Caco-2 (cell line): Measurements from ENCODE around the gene TNP2. TPM values are rescaled to one million over a fixed set of nuclear protein-coding genes. Genes with fewer than 3 reads are reported as not detected.

Source experiments
- BruUV-seq: library from RNA; stranded (reverse); fragments of 400-500 nt; replicated peaks from 2 replicates; lab custom pipeline; 2021; lab: Mats Ljungman, UMichigan
- CTCF ChIA-PET: fragments of 300-600 bp; sonication (Branson Sonifier 250); formaldehyde crosslinking; loops from one replicate; lab custom pipeline; 2022; ENCODE audit warnings: antibody characterized with exemption; lab: Charles Lee
- POLR2A ChIA-PET: fragments of 300-600 bp; sonication (Branson Sonifier 250); formaldehyde crosslinking; loops from one replicate; lab custom pipeline; 2022; ENCODE audit warnings: antibody characterized with exemption; lab: Charles Lee
- DNase-seq, 2 experiments: peaks; one replicate each; pipeline versions ENCODE4 v3.0.0 to v3.0.0-alpha.2; 2020 to 2022
- H3K27me3 ChIP-seq: replicated peaks from 2 replicates; pipeline ENCODE4 v1.6.0; 2011; ENCODE audit warnings: low read length; ENCODE audit not compliant: control insufficient read depth, insufficient read depth
- H3K36me3 ChIP-seq: 2 replicates; pipeline ENCODE4 v1.5.1; 2011; ENCODE audit warnings: low read length; ENCODE audit not compliant: control insufficient read depth, insufficient read depth
- H3K4me1 ChIP-seq: fragments of 250-450 bp; sonication (Bioruptor Pico); 2 replicates; pipeline ENCODE4 v1.5.1; 2020; ENCODE audit warnings: mild to moderate bottlenecking
- H3K4me3 ChIP-seq: 2 replicates; pipeline ENCODE4 v1.5.1; 2011; ENCODE audit warnings: low read depth, mild to moderate bottlenecking, control low read depth, low read length
- H3K9me3 ChIP-seq: fragments of 250-450 bp; sonication (Bioruptor Pico); 2 replicates; pipeline ENCODE4 v1.5.1; 2020; ENCODE audit warnings: mild to moderate bottlenecking, moderate library complexity
- H3K27ac Mint-ChIP-seq: one replicate; pipeline ENCODE4 v1.8.0; 2022; ENCODE audit warnings: mixed read lengths; ENCODE audit not compliant: unreplicated experiment
- H3K27me3 Mint-ChIP-seq: one replicate; pipeline ENCODE4 v1.8.0; 2022; ENCODE audit warnings: mixed read lengths; ENCODE audit not compliant: insufficient read depth, unreplicated experiment
- H3K36me3 Mint-ChIP-seq: one replicate; pipeline ENCODE4 v1.8.0; 2022; ENCODE audit warnings: mild to moderate bottlenecking, mixed read lengths; ENCODE audit not compliant: insufficient read depth, unreplicated experiment
- H3K4me1 Mint-ChIP-seq: one replicate; pipeline ENCODE4 v1.8.0; 2022; ENCODE audit warnings: low read depth, mixed read lengths; ENCODE audit not compliant: unreplicated experiment
- H3K4me3 Mint-ChIP-seq: one replicate; pipeline ENCODE4 v1.8.0; 2022; ENCODE audit warnings: mild to moderate bottlenecking, moderate library complexity, mixed read lengths; ENCODE audit not compliant: unreplicated experiment
- H3K9me3 Mint-ChIP-seq: one replicate; pipeline ENCODE4 v1.8.0; 2022; ENCODE audit warnings: mixed read lengths; ENCODE audit not compliant: unreplicated experiment
- CTCF ChIP-seq, 2 experiments: fragments of 200-600 bp in 1 of 2; IDR thresholded peaks; 1 replicate in 1 of 2; 2 replicates in 1 of 2; pipeline versions ENCODE4 v1.5.1 to v1.8.0; 2011 to 2022; ENCODE audit warnings: antibody characterized with exemption in 1 of 2, control low read depth in 1 of 2, inconsistent platforms in 1 of 2, low read depth in 1 of 2, low read length in 1 of 2, mild to moderate bottlenecking in 1 of 2, moderate library complexity in 1 of 2; ENCODE audit not compliant: insufficient read depth in 1 of 2, severe bottlenecking in 1 of 2, unreplicated experiment in 1 of 2
- intact Hi-C: fragments of 100-400 bp; cut with micrococcal nuclease; formaldehyde crosslinking; loops from one replicate; pipeline ENCODE4 v1.10.0; 2022; ENCODE audit not compliant: unreplicated experiment
- total RNA-seq: library from RNA; stranded (reverse); gene quantifications from 2 replicates; pipeline ENCODE4 v1.2.3, GENCODE V29; 2022

TNP2 gene
- total RNA-seq, 1 experiment from 2014 or later, result not detected

- Histone ChIP-seq H3K27me3 (no peaks in the 10 kb centered on the region), H3K36me3 (no peaks in the 10 kb centered on the region), H3K4me1 (peaks cover 31% of the 10 kb centered on the region), H3K9me3 (no peaks in the 10 kb centered on the region), H3K4me3 (no peak overlapping the region)
- ChIA-PET POLR2A (no interaction called here), CTCF (no interaction called here)
- intact Hi-C loops, result no loop called here
- BruUV-seq, result no TSS peak
- no peak overlapping the region for H3K4me3 Mint-ChIP-seq
- H3K4me1 Mint-ChIP-seq, result peaks cover 14% of the 10 kb centered on the region
- no peak overlapping the region for H3K27ac Mint-ChIP-seq
- DNase-seq, result no peak
- H3K27me3 Mint-ChIP-seq, result no peaks in the 10 kb centered on the region
- peaks cover 12% of the 10 kb centered on the region for H3K36me3 Mint-ChIP-seq
- H3K9me3 Mint-ChIP-seq, result no peaks in the 10 kb centered on the region
- no peak for TF ChIP-seq CTCF (IDR thresholded peaks at IDR 0.05; ENCODE audit: insufficient read depth in 1 of 2, low read depth in 1 of 2, low read length in 1 of 2, severe bottlenecking in 1 of 2, unreplicated experiment in 1 of 2)
These were observed 40.9 kb upstream of the TNP2 start for GRCh38 chr16:11309895-11310633.

- Mint-ChIP-seq H3K27me3 (no peaks in the 10 kb centered on the region), H3K4me3 (no peak overlapping the region), H3K4me1 (peaks cover 11% of the 10 kb centered on the region), H3K27ac (no peak overlapping the region), H3K9me3 (no peaks in the 10 kb centered on the region), H3K36me3 (peaks cover 8% of the 10 kb centered on the region)
- BruUV-seq, result no TSS peak
- ChIA-PET CTCF (no interaction called here), POLR2A (interaction anchor here (0.5 kb wide), 1 partner anchor 10 kb away, joined by 5 read pairs; no protein-coding TSS in a partner anchor)
- no peak for TF ChIP-seq CTCF (IDR thresholded peaks at IDR 0.05; ENCODE audit: insufficient read depth in 1 of 2, low read depth in 1 of 2, low read length in 1 of 2, severe bottlenecking in 1 of 2, unreplicated experiment in 1 of 2)
- peaks cover 18% of the 10 kb centered on the region for H3K4me1 ChIP-seq
- no peak overlapping the region for H3K4me3 ChIP-seq
- no peaks in the 10 kb centered on the region for H3K27me3 ChIP-seq
- DNase-seq, result no peak
- H3K9me3 ChIP-seq, result no peaks in the 10 kb centered on the region
- intact Hi-C loops, result no loop called here
- H3K36me3 ChIP-seq, result no peaks in the 10 kb centered on the region
These were observed 39.6 kb upstream of the TNP2 start for GRCh38 chr16:11308493-11309283.

- POLR2A ChIA-PET, result no interaction called here
- DNase-seq, result no peak
- H3K4me1 ChIP-seq, result peaks cover 13% of the 10 kb centered on the region
- H3K4me1 Mint-ChIP-seq, result peaks cover 2% of the 10 kb centered on the region
- H3K4me3 ChIP-seq, result no peak overlapping the region
- no peaks in the 10 kb centered on the region for H3K36me3 ChIP-seq
- peaks cover 2% of the 10 kb centered on the region for H3K36me3 Mint-ChIP-seq
- no peak overlapping the region for H3K4me3 Mint-ChIP-seq
- no peak for TF ChIP-seq CTCF (IDR thresholded peaks at IDR 0.05; ENCODE audit: insufficient read depth in 1 of 2, low read depth in 1 of 2, low read length in 1 of 2, severe bottlenecking in 1 of 2, unreplicated experiment in 1 of 2)
- intact Hi-C loops, result no loop called here
- H3K9me3 Mint-ChIP-seq, result no peaks in the 10 kb centered on the region
- H3K9me3 ChIP-seq, result no peaks in the 10 kb centered on the region
- BruUV-seq, result no TSS peak
- H3K27me3 ChIP-seq, result no peaks in the 10 kb centered on the region
- no peaks in the 10 kb centered on the region for H3K27me3 Mint-ChIP-seq
- CTCF ChIA-PET, result interaction anchor here (1.0 kb wide), 1 partner anchor 51 kb away, joined by 3 read pairs; no protein-coding TSS in a partner anchor
- H3K27ac Mint-ChIP-seq, result no peak overlapping the region
These were observed 38.7 kb upstream of the TNP2 start for GRCh38 chr16:11307639-11308492.
